Measurements from ENCODE around the gene GMDS.

GMDS gene

DNA sequence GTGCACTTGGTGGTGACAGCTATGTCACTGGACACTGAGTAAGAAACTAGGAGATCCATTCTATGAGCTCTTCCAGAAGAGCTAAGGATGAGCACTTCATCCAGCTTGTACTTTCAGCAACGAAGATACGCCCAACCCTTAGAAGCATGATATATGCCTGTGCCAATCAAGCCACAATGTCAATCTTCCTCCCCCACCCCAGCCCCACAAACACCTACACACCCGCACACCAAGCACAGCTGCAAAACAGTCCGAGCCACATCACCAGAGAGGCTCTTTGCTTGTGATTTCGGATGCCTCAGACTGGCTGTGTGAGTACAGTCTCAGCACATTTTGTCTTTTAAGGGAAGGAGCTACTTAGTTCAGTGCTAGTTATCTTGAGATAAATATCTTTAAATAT, 375.2 kb downstream of the GMDS start:
- Histone ChIP-seq H3K27ac (ENCODE audit: low read depth, low read length) (no peak overlapping the region), H2AFZ (ENCODE audit: insufficient read depth, low read length, poor library complexity) (no peak overlapping the region)

DNA sequence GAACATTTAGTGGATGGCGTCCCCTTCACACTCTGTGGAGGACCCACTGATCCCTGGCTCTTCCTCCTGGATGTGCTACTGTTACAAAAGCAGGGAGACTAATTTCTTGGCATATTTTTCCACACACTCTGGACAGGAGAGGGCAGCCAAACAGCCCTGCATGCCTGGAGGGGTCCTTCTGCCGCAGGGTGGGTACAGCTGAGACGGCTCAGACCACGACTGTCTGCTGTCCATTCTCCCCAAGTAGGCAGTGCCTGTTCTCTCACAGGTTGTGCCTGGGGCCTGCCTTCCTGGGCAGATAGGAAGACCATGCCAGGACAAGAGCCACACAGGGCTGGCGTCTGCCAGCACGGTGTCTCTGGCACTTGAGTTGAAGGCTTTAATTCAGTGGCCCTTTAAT, 375.6 kb downstream of the GMDS start:
- Histone ChIP-seq H4K12ac (ENCODE audit: low read depth, low read length) (no peak overlapping the region), H2AFZ (ENCODE audit: insufficient read depth, low read length, poor library complexity) (no peak overlapping the region), H3K4me2 (ENCODE audit: low read length) (peak overlapping the region; percentile 5), H4K91ac (ENCODE audit: low read depth, low read length) (no peak overlapping the region), H3K36me3 (ENCODE audit: control insufficient read depth in 1 of 2, insufficient read depth in 2 of 2, low read length in 2 of 2) (no peaks in the 10 kb centered on the region), H3K4ac (ENCODE audit: low read depth, low read length) (no peak overlapping the region), H3K9me3 (ENCODE audit: insufficient read depth, low read depth, low read length) (no peaks in the 10 kb centered on the region), H3K79me2 (ENCODE audit: control insufficient read depth, insufficient read depth, low read length, poor library complexity) (no peaks in the 10 kb centered on the region), H3K18ac (ENCODE audit: low read length) (no peak overlapping the region), H3K23ac (ENCODE audit: low read length) (no peak overlapping the region), H3K79me1 (ENCODE audit: low read length) (no peaks in the 10 kb centered on the region), H4K8ac (ENCODE audit: low read depth, low read length) (no peak overlapping the region), H3K4me1 (ENCODE audit: control insufficient read depth in 1 of 2, insufficient read depth in 2 of 2, low read length in 2 of 2) (peaks cover 2 to 18% of the 10 kb centered on the region in 2 experiments), H2BK120ac (ENCODE audit: insufficient read depth, low read length, poor library complexity) (no peak overlapping the region), H3K14ac (ENCODE audit: low read length) (no peak overlapping the region), H3K9ac (ENCODE audit: low read length) (no peak overlapping the region), H3K27me3 (ENCODE audit: insufficient read depth, low read length) (no peaks in the 10 kb centered on the region), H2AK5ac (ENCODE audit: low read length) (no peak overlapping the region), H2BK12ac (ENCODE audit: low read length) (no peak overlapping the region), H3K4me3 (ENCODE audit: low read depth, low read length) (no peak overlapping the region), H3K27ac (ENCODE audit: low read depth, low read length) (no peak overlapping the region), H2BK5ac (ENCODE audit: low read depth, low read length, poor library complexity) (no peak overlapping the region)
- no CpG with 5 or more reads among the region's 6 CpGs for WGBS (ENCODE audit: extremely low coverage, insufficient coverage, insufficient read length)
- DNase-seq: no peak

More for the DNA sequence above, 375.2 kb downstream of the GMDS start:
- Histone ChIP-seq H3K36me3 (ENCODE audit: control insufficient read depth in 1 of 2, insufficient read depth in 2 of 2, low read length in 2 of 2) (no peaks in the 10 kb centered on the region), H4K12ac (ENCODE audit: low read depth, low read length) (no peak overlapping the region), H2BK120ac (ENCODE audit: insufficient read depth, low read length, poor library complexity) (no peak overlapping the region), H3K14ac (ENCODE audit: low read length) (no peak overlapping the region), H3K27me3 (ENCODE audit: insufficient read depth, low read length) (no peaks in the 10 kb centered on the region), H4K8ac (ENCODE audit: low read depth, low read length) (no peak overlapping the region), H3K4me3 (ENCODE audit: low read depth, low read length) (no peak overlapping the region), H3K9ac (ENCODE audit: low read length) (no peak overlapping the region), H3K79me2 (ENCODE audit: control insufficient read depth, insufficient read depth, low read length, poor library complexity) (no peaks in the 10 kb centered on the region), H2BK12ac (ENCODE audit: low read length) (no peak overlapping the region), H3K4me2 (ENCODE audit: low read length) (no peak overlapping the region), H2AK5ac (ENCODE audit: low read length) (no peak overlapping the region), H3K79me1 (ENCODE audit: low read length) (no peaks in the 10 kb centered on the region), H3K18ac (ENCODE audit: low read length) (no peak overlapping the region), H4K91ac (ENCODE audit: low read depth, low read length) (no peak overlapping the region), H3K9me3 (ENCODE audit: insufficient read depth, low read depth, low read length) (no peaks in the 10 kb centered on the region), H2BK5ac (ENCODE audit: low read depth, low read length, poor library complexity) (no peak overlapping the region), H3K4ac (ENCODE audit: low read depth, low read length) (no peak overlapping the region), H3K4me1 (ENCODE audit: control insufficient read depth in 1 of 2, insufficient read depth in 2 of 2, low read length in 2 of 2) (peaks cover 2 to 18% of the 10 kb centered on the region in 2 experiments), H3K23ac (ENCODE audit: low read length) (no peak overlapping the region)
- no peak for DNase-seq
- WGBS (ENCODE audit: extremely low coverage, insufficient coverage, insufficient read length): no CpG with 5 or more reads among the region's 5 CpGs

DNA sequence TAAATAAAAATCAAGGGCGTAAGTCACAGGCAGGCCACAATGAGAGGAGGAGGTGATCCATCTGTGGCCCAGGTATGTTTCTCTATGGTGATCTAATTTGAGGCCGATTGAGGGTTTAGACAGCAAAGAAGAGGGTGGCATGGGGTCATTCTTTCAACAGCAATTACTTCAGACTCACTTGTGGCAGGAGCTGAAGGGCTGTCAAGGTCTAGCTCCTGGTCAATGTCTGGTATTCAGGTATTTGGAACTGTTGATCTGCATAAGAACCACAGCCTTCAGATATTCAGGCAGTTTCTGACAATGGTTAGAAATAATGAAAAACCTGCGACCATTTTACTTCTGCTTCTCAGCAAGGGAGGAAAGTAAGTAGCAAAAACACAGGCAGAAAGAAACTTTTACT, 376.1 kb downstream of the GMDS start:
- H4K12ac ChIP-seq (ENCODE audit: low read depth, low read length): no peak overlapping the region
- H2BK12ac ChIP-seq (ENCODE audit: low read length): no peak overlapping the region
- H4K8ac ChIP-seq (ENCODE audit: low read depth, low read length): no peak overlapping the region
- H3K4me2 ChIP-seq (ENCODE audit: low read length): no peak overlapping the region
- no peak overlapping the region for H2BK120ac ChIP-seq (ENCODE audit: insufficient read depth, low read length, poor library complexity)
- H3K9ac ChIP-seq (ENCODE audit: low read length): no peak overlapping the region
- no peak overlapping the region for H3K4me3 ChIP-seq (ENCODE audit: low read depth, low read length)
- H3K4ac ChIP-seq (ENCODE audit: low read depth, low read length): no peak overlapping the region
- no peaks in the 10 kb centered on the region for H3K9me3 ChIP-seq (ENCODE audit: insufficient read depth, low read depth, low read length)
- H3K27me3 ChIP-seq (ENCODE audit: insufficient read depth, low read length): no peaks in the 10 kb centered on the region
- no peaks in the 10 kb centered on the region for H3K79me1 ChIP-seq (ENCODE audit: low read length)
- no peak overlapping the region for H2AFZ ChIP-seq (ENCODE audit: insufficient read depth, low read length, poor library complexity)
- no peak overlapping the region for H3K27ac ChIP-seq (ENCODE audit: low read depth, low read length)
- no peaks in the 10 kb centered on the region for H3K79me2 ChIP-seq (ENCODE audit: control insufficient read depth, insufficient read depth, low read length, poor library complexity)
- H2BK5ac ChIP-seq (ENCODE audit: low read depth, low read length, poor library complexity): no peak overlapping the region
- no peak overlapping the region for H4K91ac ChIP-seq (ENCODE audit: low read depth, low read length)
- WGBS (ENCODE audit: extremely low coverage, insufficient coverage, insufficient read length): no CpG with 5 or more reads among the region's 3 CpGs
- no peak for DNase-seq
- H3K36me3 ChIP-seq (ENCODE audit: control insufficient read depth in 1 of 2, insufficient read depth in 2 of 2, low read length in 2 of 2): no peaks in the 10 kb centered on the region
- peaks cover 2 to 18% of the 10 kb centered on the region in 2 experiments for H3K4me1 ChIP-seq (ENCODE audit: control insufficient read depth in 1 of 2, insufficient read depth in 2 of 2, low read length in 2 of 2)
- no peak overlapping the region for H3K14ac ChIP-seq (ENCODE audit: low read length)
- no peak overlapping the region for H3K23ac ChIP-seq (ENCODE audit: low read length)
- no peak overlapping the region for H2AK5ac ChIP-seq (ENCODE audit: low read length)
- H3K18ac ChIP-seq (ENCODE audit: low read length): no peak overlapping the region

DNA sequence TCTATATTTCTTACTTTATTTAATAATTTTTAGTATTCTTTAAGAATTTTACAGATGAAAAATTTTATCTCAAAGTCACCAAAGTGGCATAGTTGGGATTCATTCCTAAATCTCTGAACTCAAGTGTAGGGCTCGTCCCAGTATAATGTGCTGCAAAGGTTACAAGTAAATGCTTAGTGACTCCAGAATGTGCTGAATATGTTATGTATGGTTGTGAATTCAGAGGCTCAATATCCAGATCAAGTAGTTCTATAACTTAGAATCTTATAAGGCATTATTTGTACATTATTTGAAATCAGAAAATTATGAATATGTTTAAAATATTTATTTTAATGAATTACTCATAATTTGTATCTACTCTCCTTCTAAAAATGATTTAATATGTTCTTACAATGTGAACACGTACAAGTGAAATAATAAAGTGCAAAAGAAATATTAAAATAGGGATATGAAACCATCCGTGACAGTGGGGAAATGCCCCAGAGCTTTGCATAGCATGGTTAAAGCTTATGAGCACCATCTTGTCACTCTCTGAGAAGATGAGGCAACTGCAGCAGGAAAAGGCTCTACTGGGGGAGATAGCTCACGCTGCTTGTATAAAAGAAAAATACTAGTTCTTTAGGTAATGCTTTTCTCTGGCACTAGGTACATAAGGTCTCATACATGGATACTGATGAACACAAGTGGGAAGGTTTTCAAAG, 376.7 kb downstream of the GMDS start:
- Histone ChIP-seq H3K9ac (ENCODE audit: low read length) (no peak overlapping the region), H3K27ac (ENCODE audit: low read depth, low read length) (no peak overlapping the region), H3K9me3 (ENCODE audit: insufficient read depth, low read depth, low read length) (no peaks in the 10 kb centered on the region), H3K79me2 (ENCODE audit: control insufficient read depth, insufficient read depth, low read length, poor library complexity) (no peaks in the 10 kb centered on the region), H2AK5ac (ENCODE audit: low read length) (no peak overlapping the region), H3K14ac (ENCODE audit: low read length) (no peak overlapping the region), H3K79me1 (ENCODE audit: low read length) (no peaks in the 10 kb centered on the region), H3K23ac (ENCODE audit: low read length) (no peak overlapping the region), H3K18ac (ENCODE audit: low read length) (no peak overlapping the region), H2BK5ac (ENCODE audit: low read depth, low read length, poor library complexity) (no peak overlapping the region), H3K4me1 (ENCODE audit: control insufficient read depth in 1 of 2, insufficient read depth in 2 of 2, low read length in 2 of 2) (peaks cover 2 to 17% of the 10 kb centered on the region in 2 experiments), H3K4me3 (ENCODE audit: low read depth, low read length) (no peak overlapping the region), H4K12ac (ENCODE audit: low read depth, low read length) (no peak overlapping the region), H2BK120ac (ENCODE audit: insufficient read depth, low read length, poor library complexity) (no peak overlapping the region), H4K91ac (ENCODE audit: low read depth, low read length) (no peak overlapping the region), H3K4ac (ENCODE audit: low read depth, low read length) (no peak overlapping the region), H3K4me2 (ENCODE audit: low read length) (no peak overlapping the region), H4K8ac (ENCODE audit: low read depth, low read length) (no peak overlapping the region), H2BK12ac (ENCODE audit: low read length) (no peak overlapping the region), H2AFZ (ENCODE audit: insufficient read depth, low read length, poor library complexity) (no peak overlapping the region), H3K36me3 (ENCODE audit: control insufficient read depth in 1 of 2, insufficient read depth in 2 of 2, low read length in 2 of 2) (no peaks in the 10 kb centered on the region), H3K27me3 (ENCODE audit: insufficient read depth, low read length) (no peaks in the 10 kb centered on the region)
- DNase-seq: no peak
- WGBS (ENCODE audit: extremely low coverage, insufficient coverage, insufficient read length): no CpG with 5 or more reads among the region's 4 CpGs
